GM21447 (cell line): ENCODE measurements around the gene PARN.

ENCODE experiments used
- ATAC-seq: cut with Tn5 transposase; IDR thresholded peaks from one replicate; pipeline ENCODE4 v1.9.1; 2021; ENCODE audit not compliant: unreplicated experiment

The PARN gene

DNA sequence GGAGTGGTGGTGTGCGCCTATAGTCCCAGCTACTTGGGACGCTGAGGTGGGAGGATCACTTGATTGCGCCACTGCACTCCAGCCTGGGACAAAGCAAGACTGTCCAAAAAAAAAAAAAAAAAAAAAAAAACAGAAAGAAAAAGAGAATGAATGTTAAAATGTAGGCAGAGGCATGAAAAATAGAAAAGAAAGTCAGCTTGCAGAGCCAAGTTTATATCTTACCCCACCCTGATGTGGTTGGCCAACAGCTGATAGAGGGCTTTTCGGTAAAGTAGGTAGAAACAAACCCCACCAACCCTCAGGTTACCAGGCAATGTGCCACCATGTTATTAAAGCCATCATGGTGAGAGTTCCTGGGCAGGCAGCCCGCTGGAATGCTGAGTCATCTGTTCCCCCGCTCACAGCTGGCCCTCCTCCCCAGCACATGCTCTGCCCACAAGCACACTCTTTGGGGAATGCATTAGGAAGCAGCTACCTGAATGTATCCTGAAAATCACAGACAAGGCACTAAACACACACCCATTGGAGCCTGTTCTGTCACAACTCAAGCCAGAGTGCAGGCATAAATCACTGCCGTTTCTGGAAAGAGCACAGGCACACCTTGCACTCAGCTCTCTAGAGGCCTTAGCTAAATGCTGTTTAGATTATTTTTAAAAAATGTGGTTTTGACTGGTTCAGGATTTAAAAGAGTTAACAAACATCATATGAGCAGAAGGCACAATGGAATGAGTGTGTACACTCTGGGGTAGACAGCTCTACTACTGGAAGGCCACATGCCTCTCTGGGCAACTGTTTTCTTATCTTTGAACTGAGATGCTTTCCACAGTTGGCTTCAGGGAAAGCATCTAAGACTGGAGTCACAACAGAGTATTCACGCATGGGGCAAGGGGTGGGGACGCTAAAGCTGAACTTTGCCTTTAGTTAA lies 128.5 kb downstream of the PARN start:
- ATAC-seq = no peak

GRCh38 chr16:14500791-14501190 lies 129.3 kb downstream of the PARN start:
- ATAC-seq = no peak

DNA sequence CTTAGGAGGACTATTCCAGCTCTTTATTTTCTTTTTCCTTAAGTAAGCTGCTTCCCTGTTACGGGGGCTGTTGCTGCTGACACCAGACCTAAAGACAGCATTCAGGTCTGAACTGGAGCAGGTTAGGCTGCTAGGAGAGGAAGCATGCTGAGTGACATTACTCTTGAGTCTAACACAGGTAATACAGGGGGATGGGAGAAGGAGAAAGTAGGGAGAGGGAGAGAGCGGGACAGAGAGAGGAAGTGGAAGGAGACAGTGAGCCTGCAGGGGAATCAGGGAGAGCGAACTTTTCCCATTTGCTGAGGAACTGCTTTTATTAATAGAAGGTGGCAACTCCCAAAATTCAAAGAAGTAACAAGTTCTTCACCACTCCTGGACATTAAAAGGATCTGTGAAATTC lies 130.9 kb downstream of the PARN start:
- ATAC-seq = no peak

DNA sequence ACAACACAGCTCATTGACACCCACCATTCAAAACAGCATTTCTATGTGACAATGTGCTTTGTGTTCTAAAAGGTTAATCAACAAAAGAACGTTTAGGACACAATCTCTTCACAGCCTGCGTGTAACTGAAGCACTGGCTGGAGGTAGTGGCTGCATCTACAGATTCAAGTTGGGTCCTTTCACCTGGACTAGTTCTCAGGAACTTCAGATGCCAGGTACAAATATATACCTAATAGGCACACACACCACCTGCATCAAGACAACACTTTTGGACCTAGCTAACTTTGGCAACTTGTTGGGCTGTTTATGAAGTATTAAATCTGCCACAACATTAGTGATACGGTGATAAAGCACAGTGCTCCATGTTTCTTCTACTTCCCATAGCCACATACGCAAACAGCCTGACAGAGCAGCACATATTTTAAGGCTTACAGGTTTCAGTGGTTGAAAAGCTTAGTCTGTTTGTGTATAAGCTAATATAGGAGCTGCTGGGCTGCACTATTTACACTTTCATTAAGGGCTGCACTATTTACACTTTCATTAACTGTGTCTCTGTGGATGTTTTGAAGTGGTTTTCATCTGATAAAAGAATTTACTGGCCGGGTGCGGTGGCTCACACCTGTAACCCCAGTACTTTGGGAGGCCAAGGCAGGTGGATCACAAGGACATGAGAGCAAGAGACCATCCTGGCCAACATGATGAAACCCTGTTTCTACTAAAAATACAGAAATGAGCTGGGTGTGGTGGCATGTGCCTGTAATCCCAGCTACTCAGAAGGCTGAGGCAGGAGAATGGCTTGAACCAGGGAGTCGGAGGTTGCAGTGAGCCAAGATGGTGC lies 132.6 kb downstream of the PARN start:
- no peak for ATAC-seq

- ATAC-seq = no peak
Observed at GRCh38 chr16:14496786-14497185, 133.3 kb downstream of the PARN start.

DNA sequence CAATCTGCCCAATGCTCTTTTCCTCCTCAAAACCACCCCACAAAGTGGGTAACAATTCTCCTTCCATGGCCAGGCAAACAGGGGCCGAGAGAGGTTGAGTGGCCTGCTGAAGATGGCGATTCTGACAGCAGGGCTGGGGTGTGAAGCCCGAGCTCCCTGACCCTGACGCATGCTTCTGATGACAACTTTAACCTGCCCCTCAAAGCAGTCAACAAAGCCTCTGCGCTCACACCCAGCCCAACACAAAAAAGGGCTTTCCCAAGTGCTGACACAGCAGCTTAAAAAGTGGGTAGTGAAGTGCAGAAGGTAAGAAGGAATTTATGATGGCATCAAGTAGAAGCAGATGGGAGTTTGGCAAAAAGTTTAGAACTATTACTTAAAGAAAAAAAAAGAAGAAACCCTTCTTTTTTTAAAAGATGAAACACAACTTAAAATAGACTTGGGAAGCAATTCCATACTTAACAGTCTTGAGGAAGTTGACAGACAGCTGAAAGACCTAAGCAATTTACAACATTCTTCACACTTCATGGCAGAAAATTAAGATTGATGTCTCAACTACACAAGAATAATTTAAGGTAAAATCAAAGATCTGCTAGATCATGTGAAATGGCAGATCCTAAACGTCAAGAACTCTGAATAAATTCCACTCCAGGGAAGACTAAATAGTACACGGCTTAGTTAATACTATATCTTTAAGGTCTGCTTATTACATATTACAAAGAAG lies 133.9 kb downstream of the PARN start:
- ATAC-seq = no peak

- ATAC-seq = no peak
Observed at GRCh38 chr16:14495213-14496046, 134.6 kb downstream of the PARN start.

DNA sequence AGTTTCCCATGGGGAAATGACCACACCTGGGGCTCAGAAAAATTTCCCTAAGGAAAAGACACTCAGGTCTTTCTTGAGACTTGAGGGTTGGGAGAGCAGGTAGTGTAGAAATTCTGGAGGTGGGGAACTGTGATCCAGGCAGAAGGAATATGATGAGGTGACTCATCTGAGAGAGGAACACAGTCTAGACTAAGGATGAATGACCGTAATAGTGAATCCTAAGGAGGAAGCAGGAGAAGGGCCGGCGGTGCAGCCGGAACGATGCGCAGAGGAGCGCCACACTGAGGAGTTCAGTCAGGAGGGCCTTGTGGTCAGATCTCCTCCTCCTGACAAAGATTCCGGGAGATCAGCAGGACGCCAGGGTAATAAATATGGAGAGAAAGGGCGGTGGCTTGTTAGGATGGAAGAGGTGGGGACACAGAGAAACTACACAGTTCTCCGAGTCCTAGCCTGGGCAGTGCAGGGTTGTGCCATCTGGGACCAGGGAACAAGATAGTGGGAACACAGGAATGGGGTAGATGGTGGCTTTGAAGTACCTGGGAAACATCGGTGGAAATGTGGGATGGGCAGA lies 135.6 kb downstream of the PARN start:
- ATAC-seq = no peak

GRCh38 chr16:14493791-14494190 lies 136.3 kb downstream of the PARN start:
- ATAC-seq = no peak

DNA sequence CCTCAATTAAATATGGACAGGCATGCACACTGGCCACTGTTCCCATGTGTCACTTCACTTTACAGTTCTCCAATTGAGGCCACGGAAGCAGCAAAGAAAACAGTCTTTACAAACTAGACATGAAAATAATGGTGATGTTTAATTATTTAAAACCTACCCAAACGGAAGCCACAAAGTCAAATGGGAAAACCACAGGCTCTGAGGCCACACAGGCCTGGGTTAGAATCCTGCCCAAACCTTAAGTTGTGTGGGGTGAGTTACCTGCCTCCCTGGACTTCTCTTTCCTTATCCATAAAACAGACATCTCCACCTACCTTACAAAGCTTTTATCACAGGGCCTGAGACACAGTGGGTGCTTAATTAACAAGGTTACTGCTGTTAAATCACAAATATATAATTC lies 137.4 kb downstream of the PARN start:
- ATAC-seq = no peak

DNA sequence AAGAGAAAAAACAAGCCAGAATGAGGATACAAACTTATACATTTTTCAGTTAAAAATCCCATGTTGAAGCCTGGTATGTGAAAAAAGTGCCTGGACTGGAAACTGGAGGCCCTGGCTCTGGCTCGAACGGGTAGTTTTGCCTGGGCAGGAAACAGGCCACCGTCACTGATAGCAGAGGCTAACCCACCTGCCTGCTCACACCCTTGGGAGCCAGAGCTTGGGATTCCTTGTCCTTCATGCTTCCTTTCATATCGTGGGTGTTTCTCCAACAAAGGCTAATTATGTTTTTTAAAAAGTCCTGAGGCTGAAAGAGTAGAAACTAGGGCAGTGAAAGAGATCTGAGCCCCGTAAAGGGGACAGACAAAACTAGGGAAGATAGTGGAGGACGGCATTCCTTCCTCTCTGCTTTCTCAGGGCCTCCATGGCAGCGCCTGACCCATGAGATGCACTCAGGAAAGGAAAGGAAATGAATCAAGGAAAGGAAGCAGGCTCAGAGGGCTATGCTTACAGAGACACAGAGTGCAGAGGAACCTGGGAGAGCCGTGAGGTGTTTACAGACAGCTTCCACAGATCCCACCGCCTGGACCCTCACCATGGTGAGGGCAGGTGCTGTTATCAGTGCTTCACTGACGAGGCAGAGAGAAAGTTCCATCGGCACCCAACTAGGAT lies 138.1 kb downstream of the PARN start:
- ATAC-seq = no peak

DNA sequence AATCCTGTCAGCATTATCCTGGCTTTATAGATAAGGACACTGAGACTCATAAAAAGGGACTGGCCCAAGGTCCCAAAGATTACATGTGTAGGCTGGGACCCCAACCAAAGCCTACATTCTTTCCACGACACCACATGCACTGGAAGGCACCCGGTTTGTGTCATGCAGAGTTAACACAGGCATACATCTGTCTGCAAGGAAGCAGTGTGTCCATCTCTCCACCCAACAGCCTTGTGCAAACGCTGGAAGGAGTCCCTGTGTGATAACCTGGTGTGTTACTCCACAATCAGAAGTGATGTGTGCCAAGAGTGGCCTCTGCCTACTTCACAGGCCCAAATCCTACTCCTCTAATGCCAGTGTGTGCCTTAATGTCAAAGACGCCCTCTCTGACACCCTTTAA lies 139.8 kb downstream of the PARN start:
- no peak for ATAC-seq

GRCh38 chr16:14489460-14489859 lies 140.6 kb downstream of the PARN start:
- ATAC-seq = no peak

DNA sequence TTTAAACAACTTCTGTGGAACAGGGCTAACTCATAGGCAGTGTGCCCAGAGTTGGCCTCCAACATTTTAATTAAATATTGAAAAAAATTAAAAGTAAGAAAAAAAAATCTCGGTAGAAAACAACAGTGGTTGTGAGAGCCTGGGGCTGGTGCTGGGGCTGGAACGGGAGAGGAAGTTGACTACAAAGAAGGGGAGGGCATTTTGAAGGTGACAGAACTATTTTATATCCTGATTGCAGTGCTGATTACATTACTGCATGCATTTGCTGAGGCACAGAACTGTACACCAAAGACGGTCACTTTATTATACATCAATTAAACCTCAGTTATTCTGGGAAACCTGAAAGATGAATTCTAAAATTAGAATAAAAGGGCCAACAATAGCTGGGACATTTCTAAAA lies 142.5 kb downstream of the PARN start:
- ATAC-seq = no peak

DNA sequence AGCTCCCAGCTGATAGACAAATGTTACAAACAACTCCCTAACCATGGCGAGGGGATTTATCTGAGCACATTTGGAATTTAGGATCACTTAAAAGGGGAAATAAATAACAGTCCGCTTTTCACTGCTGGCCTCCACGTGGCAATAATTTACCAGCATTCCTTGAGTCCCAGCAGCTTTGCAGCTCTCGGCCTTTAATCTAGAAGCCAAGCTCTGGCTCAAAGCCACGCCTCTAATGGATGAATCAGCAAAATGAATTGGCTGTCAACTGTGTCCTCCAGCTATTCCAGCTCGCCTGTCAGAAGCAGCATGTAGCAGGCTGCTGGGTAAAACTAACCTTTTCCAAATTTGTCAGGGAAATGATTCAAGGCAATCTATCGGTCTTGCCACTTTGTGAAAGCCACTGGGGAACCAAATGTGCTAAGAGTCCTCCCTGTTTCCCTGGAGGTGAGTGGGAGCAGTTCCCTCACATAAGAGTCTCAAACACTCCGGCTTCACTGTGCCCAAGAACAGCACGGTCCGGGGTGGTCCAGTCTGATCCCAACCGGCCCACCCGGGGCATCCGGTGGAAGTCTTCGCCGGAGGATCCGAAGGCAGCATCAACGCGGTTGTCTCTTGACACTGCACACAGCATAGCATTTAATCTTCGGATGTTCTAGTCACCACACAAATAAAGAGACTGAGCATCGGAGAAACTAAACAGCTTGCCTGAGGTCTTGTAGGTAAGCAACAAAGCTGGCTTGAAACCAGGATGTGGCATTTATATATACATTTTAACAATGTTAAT lies 143.3 kb downstream of the PARN start:
- no peak for ATAC-seq

DNA sequence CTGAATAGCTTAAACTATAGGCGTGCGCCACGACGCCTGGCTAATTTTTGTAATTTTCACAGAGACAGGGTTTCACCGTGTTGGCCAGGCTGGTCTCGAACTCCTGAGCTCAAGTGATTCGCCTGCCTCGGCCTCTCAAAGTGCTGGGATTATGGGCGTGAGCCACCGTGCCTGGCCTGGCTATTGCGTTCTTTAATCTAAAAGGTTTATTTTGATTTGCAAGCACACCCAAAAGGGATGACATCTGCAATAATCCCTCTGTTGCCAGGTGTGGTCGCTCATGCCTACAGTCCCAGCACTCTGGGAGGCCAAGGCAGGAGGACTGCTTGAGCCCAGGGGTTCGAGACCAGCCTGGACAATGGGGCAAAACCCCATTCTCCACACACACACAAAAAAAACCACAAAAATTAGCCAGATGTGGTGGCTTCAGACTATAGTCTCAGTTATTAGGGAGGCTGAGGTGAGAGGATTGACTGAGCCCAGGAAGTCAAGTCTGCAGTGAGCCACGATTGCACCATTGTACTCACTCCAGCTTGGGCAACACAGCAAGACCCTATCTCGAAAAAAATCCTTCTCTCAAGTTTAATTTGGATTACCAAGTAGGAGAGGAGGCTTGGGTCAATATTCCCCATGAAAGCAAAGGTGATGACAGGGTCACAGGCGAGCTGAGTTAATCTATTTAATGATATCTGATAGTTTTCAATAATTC lies 144.1 kb downstream of the PARN start:
- ATAC-seq = no peak

- ATAC-seq = no peak
Observed at GRCh38 chr16:14485121-14485551, 144.9 kb downstream of the PARN start.

GRCh38 chr16:14483819-14484385 lies 146.2 kb downstream of the PARN start:
- ATAC-seq = no peak
